ENCODE results near the gene PNPT1. TPM values are rescaled to one million over a fixed set of nuclear protein-coding genes. Genes with fewer than 3 reads are reported as not detected.
A peak's percentile ranks its signal among the peaks of the same experiment; 100 is the strongest.

The PNPT1 gene
- total and polyA plus RNA-seq, 9 of the 15 experiments (the other 6 are each of a cell fraction or from before 2014, with no cell fraction given): 46.5 to 104 (median 62.7) TPM

DNA sequence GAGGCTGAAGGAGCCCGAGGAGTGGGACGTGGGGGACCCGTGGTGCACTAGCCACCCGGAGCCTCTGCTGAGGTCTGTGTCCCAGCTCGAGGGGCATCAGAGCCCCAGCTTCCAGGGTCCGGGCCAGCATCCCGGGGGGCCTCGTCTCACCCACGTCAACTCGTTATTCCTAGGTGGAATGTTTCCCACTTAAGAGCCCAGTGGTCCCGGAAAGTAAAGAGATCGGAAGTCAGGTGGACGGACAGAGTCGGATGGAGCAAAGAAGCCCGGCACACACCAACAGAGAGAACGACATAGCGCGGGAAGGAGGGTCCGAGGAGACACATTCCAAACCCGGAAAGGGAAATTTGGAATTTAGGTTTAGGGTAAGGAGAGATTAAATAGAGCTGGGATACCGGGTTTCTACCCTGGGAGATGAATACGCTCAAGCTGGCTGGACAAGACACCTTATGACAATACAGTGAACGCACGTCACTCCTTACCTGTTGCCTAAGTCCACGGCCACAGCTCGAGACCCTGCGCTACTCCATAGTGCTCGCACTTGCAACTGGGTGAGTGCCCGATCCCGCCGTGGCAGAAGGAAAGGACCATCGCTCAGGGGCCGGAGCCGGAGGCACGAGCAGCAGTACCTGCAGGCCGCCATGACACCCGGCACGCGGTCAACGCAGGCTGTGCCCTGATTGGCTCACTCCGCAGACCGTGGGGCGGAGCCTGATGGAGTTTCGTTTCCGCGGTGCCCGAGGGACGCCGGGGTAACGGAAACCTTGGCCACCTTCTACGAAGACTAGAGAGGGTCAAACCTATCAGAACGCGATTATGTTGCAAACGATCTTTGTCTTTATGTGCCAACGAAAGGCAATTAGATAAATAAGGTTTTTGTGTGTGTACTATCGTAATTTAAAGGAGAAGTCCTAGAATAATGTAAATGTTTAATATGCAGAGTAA lies at the start of gene PNPT1 (continued):
- TF ChIP-seq RBBP5 (IDR thresholded peaks at IDR 0.05; ENCODE audit: borderline replicate concordance, insufficient read depth, low read length, poor library complexity, severe bottlenecking) (peak; percentile 98), EP300 (IDR thresholded peaks at IDR 0.05; ENCODE audit: low read length) (peak; percentile 82), NFRKB (IDR thresholded peaks at IDR 0.05; ENCODE audit: low read depth) (peak; percentile 67), LCOR (CRISPR knock-in tag; IDR thresholded peaks at IDR 0.05) (peak; percentile 73), NR1H2 (CRISPR knock-in tag; IDR thresholded peaks at IDR 0.05) (no peak), RBM17 (IDR thresholded peaks at IDR 0.05; ENCODE audit: borderline replicate concordance, low read depth, low read length) (no peak), RFX1 (IDR thresholded peaks at IDR 0.05) (peak; percentile 84)
- TF ChIP-seq, protein P1, sequence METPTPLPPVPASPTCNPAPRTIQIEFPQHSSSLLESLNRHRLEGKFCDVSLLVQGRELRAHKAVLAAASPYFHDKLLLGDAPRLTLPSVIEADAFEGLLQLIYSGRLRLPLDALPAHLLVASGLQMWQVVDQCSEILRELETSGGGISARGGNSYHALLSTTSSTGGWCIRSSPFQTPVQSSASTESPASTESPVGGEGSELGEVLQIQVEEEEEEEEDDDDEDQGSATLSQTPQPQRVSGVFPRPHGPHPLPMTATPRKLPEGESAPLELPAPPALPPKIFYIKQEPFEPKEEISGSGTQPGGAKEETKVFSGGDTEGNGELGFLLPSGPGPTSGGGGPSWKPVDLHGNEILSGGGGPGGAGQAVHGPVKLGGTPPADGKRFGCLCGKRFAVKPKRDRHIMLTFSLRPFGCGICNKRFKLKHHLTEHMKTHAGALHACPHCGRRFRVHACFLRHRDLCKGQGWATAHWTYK (CRISPR knock-in tag; IDR thresholded peaks at IDR 0.05): no peak
- TF ChIP-seq, protein P2, sequence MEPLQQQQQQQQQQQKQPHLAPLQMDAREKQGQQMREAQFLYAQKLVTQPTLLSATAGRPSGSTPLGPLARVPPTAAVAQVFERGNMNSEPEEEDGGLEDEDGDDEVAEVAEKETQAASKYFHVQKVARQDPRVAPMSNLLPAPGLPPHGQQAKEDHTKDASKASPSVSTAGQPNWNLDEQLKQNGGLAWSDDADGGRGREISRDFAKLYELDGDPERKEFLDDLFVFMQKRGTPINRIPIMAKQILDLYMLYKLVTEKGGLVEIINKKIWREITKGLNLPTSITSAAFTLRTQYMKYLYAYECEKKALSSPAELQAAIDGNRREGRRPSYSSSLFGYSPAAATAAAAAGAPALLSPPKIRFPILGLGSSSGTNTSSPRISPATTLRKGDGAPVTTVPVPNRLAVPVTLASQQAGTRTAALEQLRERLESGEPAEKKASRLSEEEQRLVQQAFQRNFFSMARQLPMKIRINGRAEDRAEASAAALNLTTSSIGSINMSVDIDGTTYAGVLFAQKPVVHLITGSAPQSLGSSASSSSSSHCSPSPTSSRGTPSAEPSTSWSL (CRISPR knock-in tag; IDR thresholded peaks at IDR 0.05; ENCODE audit: borderline replicate concordance): no peak
- TF ChIP-seq, protein P3, sequence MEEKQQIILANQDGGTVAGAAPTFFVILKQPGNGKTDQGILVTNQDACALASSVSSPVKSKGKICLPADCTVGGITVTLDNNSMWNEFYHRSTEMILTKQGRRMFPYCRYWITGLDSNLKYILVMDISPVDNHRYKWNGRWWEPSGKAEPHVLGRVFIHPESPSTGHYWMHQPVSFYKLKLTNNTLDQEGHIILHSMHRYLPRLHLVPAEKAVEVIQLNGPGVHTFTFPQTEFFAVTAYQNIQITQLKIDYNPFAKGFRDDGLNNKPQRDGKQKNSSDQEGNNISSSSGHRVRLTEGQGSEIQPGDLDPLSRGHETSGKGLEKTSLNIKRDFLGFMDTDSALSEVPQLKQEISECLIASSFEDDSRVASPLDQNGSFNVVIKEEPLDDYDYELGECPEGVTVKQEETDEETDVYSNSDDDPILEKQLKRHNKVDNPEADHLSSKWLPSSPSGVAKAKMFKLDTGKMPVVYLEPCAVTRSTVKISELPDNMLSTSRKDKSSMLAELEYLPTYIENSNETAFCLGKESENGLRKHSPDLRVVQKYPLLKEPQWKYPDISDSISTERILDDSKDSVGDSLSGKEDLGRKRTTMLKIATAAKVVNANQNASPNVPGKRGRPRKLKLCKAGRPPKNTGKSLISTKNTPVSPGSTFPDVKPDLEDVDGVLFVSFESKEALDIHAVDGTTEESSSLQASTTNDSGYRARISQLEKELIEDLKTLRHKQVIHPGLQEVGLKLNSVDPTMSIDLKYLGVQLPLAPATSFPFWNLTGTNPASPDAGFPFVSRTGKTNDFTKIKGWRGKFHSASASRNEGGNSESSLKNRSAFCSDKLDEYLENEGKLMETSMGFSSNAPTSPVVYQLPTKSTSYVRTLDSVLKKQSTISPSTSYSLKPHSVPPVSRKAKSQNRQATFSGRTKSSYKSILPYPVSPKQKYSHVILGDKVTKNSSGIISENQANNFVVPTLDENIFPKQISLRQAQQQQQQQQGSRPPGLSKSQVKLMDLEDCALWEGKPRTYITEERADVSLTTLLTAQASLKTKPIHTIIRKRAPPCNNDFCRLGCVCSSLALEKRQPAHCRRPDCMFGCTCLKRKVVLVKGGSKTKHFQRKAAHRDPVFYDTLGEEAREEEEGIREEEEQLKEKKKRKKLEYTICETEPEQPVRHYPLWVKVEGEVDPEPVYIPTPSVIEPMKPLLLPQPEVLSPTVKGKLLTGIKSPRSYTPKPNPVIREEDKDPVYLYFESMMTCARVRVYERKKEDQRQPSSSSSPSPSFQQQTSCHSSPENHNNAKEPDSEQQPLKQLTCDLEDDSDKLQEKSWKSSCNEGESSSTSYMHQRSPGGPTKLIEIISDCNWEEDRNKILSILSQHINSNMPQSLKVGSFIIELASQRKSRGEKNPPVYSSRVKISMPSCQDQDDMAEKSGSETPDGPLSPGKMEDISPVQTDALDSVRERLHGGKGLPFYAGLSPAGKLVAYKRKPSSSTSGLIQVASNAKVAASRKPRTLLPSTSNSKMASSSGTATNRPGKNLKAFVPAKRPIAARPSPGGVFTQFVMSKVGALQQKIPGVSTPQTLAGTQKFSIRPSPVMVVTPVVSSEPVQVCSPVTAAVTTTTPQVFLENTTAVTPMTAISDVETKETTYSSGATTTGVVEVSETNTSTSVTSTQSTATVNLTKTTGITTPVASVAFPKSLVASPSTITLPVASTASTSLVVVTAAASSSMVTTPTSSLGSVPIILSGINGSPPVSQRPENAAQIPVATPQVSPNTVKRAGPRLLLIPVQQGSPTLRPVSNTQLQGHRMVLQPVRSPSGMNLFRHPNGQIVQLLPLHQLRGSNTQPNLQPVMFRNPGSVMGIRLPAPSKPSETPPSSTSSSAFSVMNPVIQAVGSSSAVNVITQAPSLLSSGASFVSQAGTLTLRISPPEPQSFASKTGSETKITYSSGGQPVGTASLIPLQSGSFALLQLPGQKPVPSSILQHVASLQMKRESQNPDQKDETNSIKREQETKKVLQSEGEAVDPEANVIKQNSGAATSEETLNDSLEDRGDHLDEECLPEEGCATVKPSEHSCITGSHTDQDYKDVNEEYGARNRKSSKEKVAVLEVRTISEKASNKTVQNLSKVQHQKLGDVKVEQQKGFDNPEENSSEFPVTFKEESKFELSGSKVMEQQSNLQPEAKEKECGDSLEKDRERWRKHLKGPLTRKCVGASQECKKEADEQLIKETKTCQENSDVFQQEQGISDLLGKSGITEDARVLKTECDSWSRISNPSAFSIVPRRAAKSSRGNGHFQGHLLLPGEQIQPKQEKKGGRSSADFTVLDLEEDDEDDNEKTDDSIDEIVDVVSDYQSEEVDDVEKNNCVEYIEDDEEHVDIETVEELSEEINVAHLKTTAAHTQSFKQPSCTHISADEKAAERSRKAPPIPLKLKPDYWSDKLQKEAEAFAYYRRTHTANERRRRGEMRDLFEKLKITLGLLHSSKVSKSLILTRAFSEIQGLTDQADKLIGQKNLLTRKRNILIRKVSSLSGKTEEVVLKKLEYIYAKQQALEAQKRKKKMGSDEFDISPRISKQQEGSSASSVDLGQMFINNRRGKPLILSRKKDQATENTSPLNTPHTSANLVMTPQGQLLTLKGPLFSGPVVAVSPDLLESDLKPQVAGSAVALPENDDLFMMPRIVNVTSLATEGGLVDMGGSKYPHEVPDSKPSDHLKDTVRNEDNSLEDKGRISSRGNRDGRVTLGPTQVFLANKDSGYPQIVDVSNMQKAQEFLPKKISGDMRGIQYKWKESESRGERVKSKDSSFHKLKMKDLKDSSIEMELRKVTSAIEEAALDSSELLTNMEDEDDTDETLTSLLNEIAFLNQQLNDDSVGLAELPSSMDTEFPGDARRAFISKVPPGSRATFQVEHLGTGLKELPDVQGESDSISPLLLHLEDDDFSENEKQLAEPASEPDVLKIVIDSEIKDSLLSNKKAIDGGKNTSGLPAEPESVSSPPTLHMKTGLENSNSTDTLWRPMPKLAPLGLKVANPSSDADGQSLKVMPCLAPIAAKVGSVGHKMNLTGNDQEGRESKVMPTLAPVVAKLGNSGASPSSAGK (IDR thresholded peaks at IDR 0.05): peak; percentile 93

Data from K562 (cell line).